Measurements from ENCODE around the gene BANF2. TPM values are rescaled to one million over a fixed set of nuclear protein-coding genes. Genes with fewer than 3 reads are reported as not detected.

Gene BANF2
- total RNA-seq, 2 donors from 2014 or later: not detected

GRCh38 chr20:17752459-17752858, 52.7 kb downstream of the BANF2 start:
- no peaks in the 10 kb centered on the region for H3K9me3 ChIP-seq (ENCODE audit: control insufficient read depth, low read length)
- no peaks in the 10 kb centered on the region for H3K9me3 Mint-ChIP-seq
- H3K4me3 Mint-ChIP-seq: no peak overlapping the region
- TF ChIP-seq CTCF (conservative IDR thresholded peaks at IDR 0.05): no peak
- 0 to 20% methylated on average over 1 to 2 of the region's 2 CpGs for WGBS, 2 experiments (ENCODE audit: insufficient coverage in 1 of 2, insufficient read length in 1 of 2)
- no peak overlapping the region for H3K4me3 ChIP-seq (ENCODE audit: low read length)
- no peaks in the 10 kb centered on the region for H3K27me3 ChIP-seq (ENCODE audit: control insufficient read depth, insufficient read depth, low read length, poor library complexity, severe bottlenecking)
- peak; percentile 71 for DNase-seq
- no peak overlapping the region for H3K27ac ChIP-seq (ENCODE audit: low read depth, low read length)
- H3K36me3 ChIP-seq (ENCODE audit: control insufficient read depth, insufficient read depth, low read length): no peaks in the 10 kb centered on the region
- H3K36me3 Mint-ChIP-seq (ENCODE audit: low read depth): no peaks in the 10 kb centered on the region
- no peaks in the 10 kb centered on the region for H3K4me1 ChIP-seq (ENCODE audit: control insufficient read depth, insufficient read depth, low read length)
- H3K27me3 Mint-ChIP-seq (ENCODE audit: insufficient read depth): peaks cover 29% of the 10 kb centered on the region
- peaks cover 8% of the 10 kb centered on the region for H3K4me1 Mint-ChIP-seq
- no peak overlapping the region for H3K27ac Mint-ChIP-seq
- H3K9ac ChIP-seq (ENCODE audit: extremely low read depth, low read length, poor library complexity, severe bottlenecking): no peak overlapping the region

GRCh38 chr20:17753516-17753915, 53.8 kb downstream of the BANF2 start:
- 86 to 91% methylated on average over 4 of the region's 4 CpGs for WGBS, 2 experiments (ENCODE audit: insufficient coverage in 1 of 2, insufficient read length in 1 of 2)
- peaks cover 8% of the 10 kb centered on the region for H3K4me1 Mint-ChIP-seq

GRCh38 chr20:17756529-17756928, 56.8 kb downstream of the BANF2 start:
- H3K9ac ChIP-seq (ENCODE audit: extremely low read depth, low read length, poor library complexity, severe bottlenecking): no peak overlapping the region
- peaks cover 7% of the 10 kb centered on the region for H3K9me3 ChIP-seq (ENCODE audit: control insufficient read depth, low read length)
- Mint-ChIP-seq H3K4me1 (peaks cover 8% of the 10 kb centered on the region), H3K4me3 (no peak overlapping the region), H3K9me3 (peaks cover 11% of the 10 kb centered on the region), H3K27me3 (ENCODE audit: insufficient read depth) (peaks cover 34% of the 10 kb centered on the region), H3K27ac (no peak overlapping the region), H3K36me3 (ENCODE audit: low read depth) (no peaks in the 10 kb centered on the region)
- no peak for DNase-seq
- no peak for TF ChIP-seq CTCF (conservative IDR thresholded peaks at IDR 0.05)
- WGBS, 2 experiments (ENCODE audit: insufficient coverage in 1 of 2, insufficient read length in 1 of 2): 93% methylated on average over 6 of the region's 6 CpGs
- no peaks in the 10 kb centered on the region for H3K4me1 ChIP-seq (ENCODE audit: control insufficient read depth, insufficient read depth, low read length)
- H3K4me3 ChIP-seq (ENCODE audit: low read length): no peak overlapping the region
- H3K27me3 ChIP-seq (ENCODE audit: control insufficient read depth, insufficient read depth, low read length, poor library complexity, severe bottlenecking): no peaks in the 10 kb centered on the region
- H3K27ac ChIP-seq (ENCODE audit: low read depth, low read length): no peak overlapping the region
- no peaks in the 10 kb centered on the region for H3K36me3 ChIP-seq (ENCODE audit: control insufficient read depth, insufficient read depth, low read length)

More at GRCh38 chr20:17753516-17753915, 53.8 kb downstream of the BANF2 start:
- Histone ChIP-seq H3K9me3 (ENCODE audit: control insufficient read depth, low read length) (peaks cover 7% of the 10 kb centered on the region), H3K4me3 (ENCODE audit: low read length) (no peak overlapping the region), H3K9ac (ENCODE audit: extremely low read depth, low read length, poor library complexity, severe bottlenecking) (no peak overlapping the region), H3K36me3 (ENCODE audit: control insufficient read depth, insufficient read depth, low read length) (no peaks in the 10 kb centered on the region), H3K27ac (ENCODE audit: low read depth, low read length) (no peak overlapping the region), H3K4me1 (ENCODE audit: control insufficient read depth, insufficient read depth, low read length) (no peaks in the 10 kb centered on the region), H3K27me3 (ENCODE audit: control insufficient read depth, insufficient read depth, low read length, poor library complexity, severe bottlenecking) (no peaks in the 10 kb centered on the region)
- no peak for TF ChIP-seq CTCF (conservative IDR thresholded peaks at IDR 0.05)
- Mint-ChIP-seq H3K36me3 (ENCODE audit: low read depth) (no peaks in the 10 kb centered on the region), H3K27ac (no peak overlapping the region), H3K4me3 (no peak overlapping the region), H3K9me3 (peaks cover 8% of the 10 kb centered on the region), H3K27me3 (ENCODE audit: insufficient read depth) (peaks cover 34% of the 10 kb centered on the region)
- DNase-seq: no peak

Data from endodermal cell (in vitro differentiated cells).